ENCODE results near the gene SLC26A2. TPM values are rescaled to one million over a fixed set of nuclear protein-coding genes. Genes with fewer than 3 reads are reported as not detected.

Gene SLC26A2
- total and polyA plus RNA-seq, 10 of the 15 experiments (the other 5 are each of a cell fraction or from before 2014, with no cell fraction given): 1.7 to 6.4 (median 4.2) TPM

DNA sequence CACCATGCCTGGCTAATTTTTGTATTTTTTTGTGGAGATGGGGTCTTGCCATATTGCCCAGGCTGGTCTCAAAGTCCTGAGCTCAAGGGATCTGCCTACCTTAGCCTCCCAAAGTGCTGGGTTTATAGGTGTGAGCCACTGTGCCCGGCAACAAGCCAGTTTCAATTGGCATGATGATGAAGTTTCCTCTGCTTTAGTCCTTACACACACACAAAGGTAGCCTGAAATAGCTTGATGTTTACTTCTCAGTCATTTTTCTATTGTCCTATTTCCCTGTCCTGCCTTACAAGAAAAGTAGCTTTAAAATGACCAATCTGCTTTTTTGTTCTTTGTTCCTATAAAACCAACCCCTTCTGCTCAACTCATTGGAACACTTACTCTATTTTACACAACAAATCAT is 49.5 kb upstream of the SLC26A2 start:
- BruUV-seq (replicated peaks): no TSS peak
- POLR2A ChIA-PET: interaction anchor here (0.6 kb wide), 1 partner anchor 15 kb away, joined by 3 read pairs; no protein-coding TSS in a partner anchor

More for the DNA sequence above, 49.5 kb upstream of the SLC26A2 start:
- Histone ChIP-seq H3K79me2 (ENCODE audit: control insufficient read depth, insufficient read depth, low read length) (no peaks in the 10 kb centered on the region), H4K20me1 (ENCODE audit: control insufficient read depth, insufficient read depth) (no peaks in the 10 kb centered on the region), H3K9me3 (replicated peaks; ENCODE audit: control insufficient read depth, insufficient read depth, low read length) (no peaks in the 10 kb centered on the region), H3K9ac (ENCODE audit: control insufficient read depth, insufficient read depth, low read length) (no peak overlapping the region), H3K36me3 (ENCODE audit: control insufficient read depth in 2 of 2, insufficient read depth in 2 of 2, low read length in 1 of 2) (no peaks in the 10 kb centered on the region), H3K4me3 (no peak overlapping the region), H3K4me1 (ENCODE audit: control insufficient read depth, insufficient read depth, low read length) (peaks cover 3% of the 10 kb centered on the region; the same call in 1 of the 2 replicates), H3K27ac (ENCODE audit: control insufficient read depth, insufficient read depth) (no peak overlapping the region), H3K4me2 (ENCODE audit: control insufficient read depth, insufficient read depth) (no peak overlapping the region), H2AFZ (ENCODE audit: control insufficient read depth, low read depth, low read length) (no peak overlapping the region), H3K27me3 (replicated peaks in 1 of 2; ENCODE audit: control insufficient read depth in 2 of 2, insufficient read depth in 2 of 2, low read length in 1 of 2) (peaks cover 0 to 3% of the 10 kb centered on the region in 2 experiments; a peak in 1 of 4 replicates)
- CTCF ChIA-PET: interaction anchor here (1.0 kb wide), 1 partner anchor 12 kb away, joined by 3 read pairs; no protein-coding TSS in a partner anchor
- RAD21 ChIA-PET (ENCODE audit: unreplicated experiment): no interaction called here
- in situ Hi-C loops (cut with MboI): no loop called here
- SMC1A ChIA-PET (ENCODE audit: uncharacterized antibody, unreplicated experiment): no interaction called here
- 94% methylated on average over 1 of the region's 1 CpG for WGBS (ENCODE audit: insufficient coverage, insufficient replicate concordance, low lambda C conversion rate, missing lambda C conversion rate)
- ATAC-seq (no peak), DNase-seq (ENCODE audit: low read depth, low spot score) (no peak), FAIRE-seq (no peak)
- TF ChIP-seq KDM1A (IDR thresholded peaks at IDR 0.05; ENCODE audit: borderline replicate concordance): no peak
- TF ChIP-seq JUNB (IDR thresholded peaks at IDR 0.05): no peak
- no peak for TF ChIP-seq EZH2 (IDR thresholded peaks at IDR 0.05; ENCODE audit: borderline replicate concordance, control insufficient read depth, low read depth, low read length)
- TF ChIP-seq IRF4 (IDR thresholded peaks at IDR 0.05; ENCODE audit: low read depth, low read length): no peak
- no peak for TF ChIP-seq BACH1 (IDR thresholded peaks at IDR 0.05; ENCODE audit: borderline replicate concordance)
- TF ChIP-seq MTA2 (IDR thresholded peaks at IDR 0.05; ENCODE audit: low read depth): no peak
- TF ChIP-seq, protein P1, sequence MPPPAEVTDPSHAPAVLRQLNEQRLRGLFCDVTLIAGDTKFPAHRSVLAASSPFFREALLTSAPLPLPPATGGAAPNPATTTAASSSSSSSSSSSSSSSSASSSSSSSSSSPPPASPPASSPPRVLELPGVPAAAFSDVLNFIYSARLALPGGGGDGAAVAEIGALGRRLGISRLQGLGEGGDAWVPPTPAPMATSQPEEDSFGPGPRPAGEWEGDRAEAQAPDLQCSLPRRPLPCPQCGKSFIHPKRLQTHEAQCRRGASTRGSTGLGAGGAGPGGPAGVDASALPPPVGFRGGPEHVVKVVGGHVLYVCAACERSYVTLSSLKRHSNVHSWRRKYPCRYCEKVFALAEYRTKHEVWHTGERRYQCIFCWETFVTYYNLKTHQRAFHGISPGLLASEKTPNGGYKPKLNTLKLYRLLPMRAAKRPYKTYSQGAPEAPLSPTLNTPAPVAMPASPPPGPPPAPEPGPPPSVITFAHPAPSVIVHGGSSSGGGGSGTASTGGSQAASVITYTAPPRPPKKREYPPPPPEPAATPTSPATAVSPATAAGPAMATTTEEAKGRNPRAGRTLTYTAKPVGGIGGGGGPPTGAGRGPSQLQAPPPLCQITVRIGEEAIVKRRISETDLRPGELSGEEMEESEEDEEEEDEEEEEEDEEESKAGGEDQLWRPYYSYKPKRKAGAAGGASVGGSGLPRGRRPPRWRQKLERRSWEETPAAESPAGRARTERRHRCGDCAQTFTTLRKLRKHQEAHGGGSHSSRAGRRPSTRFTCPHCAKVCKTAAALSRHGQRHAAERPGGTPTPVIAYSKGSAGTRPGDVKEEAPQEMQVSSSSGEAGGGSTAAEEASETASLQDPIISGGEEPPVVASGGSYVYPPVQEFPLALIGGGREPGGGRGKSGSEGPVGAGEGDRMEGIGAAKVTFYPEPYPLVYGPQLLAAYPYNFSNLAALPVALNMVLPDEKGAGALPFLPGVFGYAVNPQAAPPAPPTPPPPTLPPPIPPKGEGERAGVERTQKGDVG (CRISPR knock-in tag; IDR thresholded peaks at IDR 0.05): no peak
- no peak for TF ChIP-seq CBX5 (IDR thresholded peaks at IDR 0.05; ENCODE audit: low read depth)
- no peak for TF ChIP-seq GABPA (IDR thresholded peaks at IDR 0.05; ENCODE audit: low read depth)
- TF ChIP-seq ZZZ3 (IDR thresholded peaks at IDR 0.05; ENCODE audit: control insufficient read depth, insufficient read length, low read depth): no peak
- TF ChIP-seq POLR2AphosphoS2 (IDR thresholded peaks at IDR 0.05; ENCODE audit: low read depth, low read length): no peak
- TF ChIP-seq, protein P2, sequence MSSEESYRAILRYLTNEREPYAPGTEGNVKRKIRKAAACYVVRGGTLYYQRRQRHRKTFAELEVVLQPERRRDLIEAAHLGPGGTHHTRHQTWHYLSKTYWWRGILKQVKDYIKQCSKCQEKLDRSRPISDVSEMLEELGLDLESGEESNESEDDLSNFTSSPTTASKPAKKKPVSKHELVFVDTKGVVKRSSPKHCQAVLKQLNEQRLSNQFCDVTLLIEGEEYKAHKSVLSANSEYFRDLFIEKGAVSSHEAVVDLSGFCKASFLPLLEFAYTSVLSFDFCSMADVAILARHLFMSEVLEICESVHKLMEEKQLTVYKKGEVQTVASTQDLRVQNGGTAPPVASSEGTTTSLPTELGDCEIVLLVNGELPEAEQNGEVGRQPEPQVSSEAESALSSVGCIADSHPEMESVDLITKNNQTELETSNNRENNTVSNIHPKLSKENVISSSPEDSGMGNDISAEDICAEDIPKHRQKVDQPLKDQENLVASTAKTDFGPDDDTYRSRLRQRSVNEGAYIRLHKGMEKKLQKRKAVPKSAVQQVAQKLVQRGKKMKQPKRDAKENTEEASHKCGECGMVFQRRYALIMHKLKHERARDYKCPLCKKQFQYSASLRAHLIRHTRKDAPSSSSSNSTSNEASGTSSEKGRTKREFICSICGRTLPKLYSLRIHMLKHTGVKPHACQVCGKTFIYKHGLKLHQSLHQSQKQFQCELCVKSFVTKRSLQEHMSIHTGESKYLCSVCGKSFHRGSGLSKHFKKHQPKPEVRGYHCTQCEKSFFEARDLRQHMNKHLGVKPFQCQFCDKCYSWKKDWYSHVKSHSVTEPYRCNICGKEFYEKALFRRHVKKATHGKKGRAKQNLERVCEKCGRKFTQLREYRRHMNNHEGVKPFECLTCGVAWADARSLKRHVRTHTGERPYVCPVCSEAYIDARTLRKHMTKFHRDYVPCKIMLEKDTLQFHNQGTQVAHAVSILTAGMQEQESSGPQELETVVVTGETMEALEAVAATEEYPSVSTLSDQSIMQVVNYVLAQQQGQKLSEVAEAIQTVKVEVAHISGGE (CRISPR knock-in tag; IDR thresholded peaks at IDR 0.05): no peak
- TF ChIP-seq NFYA (IDR thresholded peaks at IDR 0.05; ENCODE audit: borderline replicate concordance, low read depth, low read length): no peak
- TF ChIP-seq STAT3 (IDR thresholded peaks at IDR 0.05; ENCODE audit: low read depth, low read length): no peak
- no peak for TF ChIP-seq POU2F2 (IDR thresholded peaks at IDR 0.05; ENCODE audit: borderline replicate concordance, low read depth, low read length)
- no peak for TF ChIP-seq TARDBP (IDR thresholded peaks at IDR 0.05; ENCODE audit: borderline replicate concordance)
- TF ChIP-seq SMARCA5 (IDR thresholded peaks at IDR 0.05): no peak
- TF ChIP-seq MTA3 (IDR thresholded peaks at IDR 0.05; ENCODE audit: borderline replicate concordance, low read length): no peak
- TF ChIP-seq LARP7 (IDR thresholded peaks at IDR 0.05): no peak
- no peak for TF ChIP-seq FOXM1 (IDR thresholded peaks at IDR 0.05; ENCODE audit: low read depth, low read length)
- intact Hi-C loops (cut with micrococcal nuclease; ENCODE audit: unreplicated experiment): no loop called here
